HepG2 (cell line): ENCODE measurements around the gene PYGO2. TPM values are rescaled to one million over a fixed set of nuclear protein-coding genes. Genes with fewer than 3 reads are reported as not detected.

Source experiments
- ARID4A ChIP-seq: sonication (generic); formaldehyde crosslinking; IDR thresholded peaks from 2 replicates; pipeline ENCODE4 v1.5.0; 2020; ENCODE audit warnings: mild to moderate bottlenecking, missing genetic modification reagents, borderline replicate concordance
- ATF3 ChIP-seq: sonication (generic); formaldehyde crosslinking; IDR thresholded peaks from 2 replicates; pipeline ENCODE4 v1.4.0; 2020; ENCODE audit warnings: missing genetic modification reagents
- CREM ChIP-seq, 2 experiments: sonication (generic) in 1 of 2; formaldehyde crosslinking in 1 of 2; IDR thresholded peaks; 2 replicates each; pipeline versions ENCODE4 v1.4.0 to v1.6.1; 2016 to 2020; ENCODE audit warnings: antibody characterized with exemption in 1 of 2, mild to moderate bottlenecking in 1 of 2, missing genetic modification reagents in 1 of 2
- DRAP1 ChIP-seq: IDR thresholded peaks from 2 replicates; pipeline ENCODE4 v1.6.1; 2016; ENCODE audit warnings: missing genetic modification reagents, missing compliant biosample characterization
- HIVEP1 ChIP-seq: sonication (generic); formaldehyde crosslinking; IDR thresholded peaks from 2 replicates; pipeline ENCODE4 v1.4.0; 2020; ENCODE audit warnings: mild to moderate bottlenecking, missing genetic modification reagents
- IRF2 ChIP-seq: IDR thresholded peaks from 2 replicates; pipeline ENCODE4 v1.6.1; 2018; ENCODE audit warnings: missing genetic modification reagents, missing compliant biosample characterization
- KAT8 ChIP-seq: IDR thresholded peaks from 2 replicates; pipeline ENCODE4 v1.6.1; 2016; ENCODE audit warnings: missing genetic modification reagents, missing compliant biosample characterization
- MAFF ChIP-seq: IDR thresholded peaks from 2 replicates; pipeline ENCODE4 v1.6.1; 2011; ENCODE audit warnings: low read depth, low read length, improper control_type of control experiment
- MXI1 ChIP-seq: IDR thresholded peaks from 3 replicates; pipeline ENCODE4 v1.6.1; 2012; ENCODE audit warnings: low read depth, low read length, inconsistent platforms, borderline replicate concordance
- PCBP1 ChIP-seq: fragments of 200-400 bp; formaldehyde crosslinking; IDR thresholded peaks from 2 replicates; pipeline ENCODE4 v1.6.1; 2017; ENCODE audit warnings: mild to moderate bottlenecking, low read depth, low read length, borderline replicate concordance
- POLR2A ChIP-seq, 2 experiments: IDR thresholded peaks; 2 replicates each; pipeline ENCODE4 v1.6.1; 2011; ENCODE audit warnings: low read depth in 2 of 2, low read length in 2 of 2, mild to moderate bottlenecking in 1 of 2, moderate library complexity in 1 of 2; ENCODE audit not compliant: insufficient read depth in 1 of 2
- SALL1 ChIP-seq: sonication (generic); formaldehyde crosslinking; IDR thresholded peaks from 2 replicates; pipeline ENCODE4 v1.8.0; 2022; ENCODE audit warnings: mild to moderate bottlenecking, missing genetic modification reagents
- TBX2 ChIP-seq: sonication (generic); formaldehyde crosslinking; IDR thresholded peaks from 2 replicates; pipeline ENCODE4 v1.5.0; 2020; ENCODE audit warnings: missing genetic modification reagents, mild to moderate bottlenecking, borderline replicate concordance
- ZBTB38 ChIP-seq: sonication (generic); formaldehyde crosslinking; IDR thresholded peaks from 2 replicates; pipeline ENCODE4 v1.5.1; 2020; ENCODE audit warnings: mild to moderate bottlenecking, missing genetic modification reagents
- ZFP91 ChIP-seq: sonication (generic); formaldehyde crosslinking; IDR thresholded peaks from 2 replicates; pipeline ENCODE4 v1.9.0; 2022; ENCODE audit warnings: missing genetic modification reagents, mild to moderate bottlenecking, borderline replicate concordance
- ZMYM2 ChIP-seq: sonication (generic); formaldehyde crosslinking; IDR thresholded peaks from 2 replicates; pipeline ENCODE4 v1.8.0; 2022; ENCODE audit warnings: mild to moderate bottlenecking, missing genetic modification reagents
- ZNF24 ChIP-seq: fragments of 450-650 bp; IDR thresholded peaks from 2 replicates; pipeline ENCODE4 v1.6.1; 2017; ENCODE audit warnings: antibody characterized with exemption, mild to moderate bottlenecking
- ZNF281 ChIP-seq: sonication (generic); formaldehyde crosslinking; IDR thresholded peaks from 2 replicates; pipeline ENCODE4 v1.4.0; 2020; ENCODE audit warnings: missing genetic modification reagents, borderline replicate concordance
- ZNF451 ChIP-seq: sonication (generic); formaldehyde crosslinking; IDR thresholded peaks from 2 replicates; pipeline ENCODE4 v1.5.0; 2020; ENCODE audit warnings: mild to moderate bottlenecking, missing genetic modification reagents
- polyA plus RNA-seq, 8 experiments: library from polyadenylated mRNA; depleted of rRNA in 3 of 8; stranded (reverse) in 7 of 8; unstranded in 1 of 8; fragments of >200 nt; fragmentation: Illumina TruSeq in 4 of 8; extraction: Trizol in 4 of 8; gene quantifications; 2 replicates each; pipeline versions ENCODE4 v1.2.1 to v1.2.3, GENCODE V29; 2011 to 2016; ENCODE audit warnings: low read depth in 4 of 8, missing spikeins in 1 of 8, mixed read lengths in 1 of 8; ENCODE audit not compliant: insufficient read depth in 1 of 8
- total RNA-seq, 5 experiments: library from RNA; depleted of rRNA; stranded (reverse); fragments of >200 nt; fragmentation: Illumina TruSeq; extraction: Trizol; gene quantifications; 2 replicates each; pipeline ENCODE4 v1.2.3, GENCODE V29; 2016; ENCODE audit warnings: low read depth in 1 of 5

The PYGO2 gene
- total and polyA plus RNA-seq, 2 of the 13 experiments (the other 11 are each of a cell fraction or from before 2014, with no cell fraction given), result 20.3 to 21.8 TPM

- TF ChIP-seq ZFP91 (CRISPR knock-in tag) (peak; percentile 21; the same call in 1 of the 2 replicates), ATF3 (0 out of 2 replicates have a peak, but pooled peaks have one; percentile 35), ZNF451 (CRISPR knock-in tag) (peak; percentile 21; the same call in 1 of the 2 replicates), CREM (IDR thresholded peaks at IDR 0.05) (peak; percentile 27; the same call in 1 of the 2 replicates), CREM (CRISPR knock-in tag; IDR thresholded peaks at IDR 0.05) (no peak), SALL1 (CRISPR knock-in tag) (peak; percentile 43), KAT8 (0 out of 2 replicates have a peak, but pooled peaks have one; percentile 23), ZBTB38 (CRISPR knock-in tag) (peak; percentile 77; the same call in 1 of the 2 replicates), ZNF281 (CRISPR knock-in tag) (no peak), PCBP1 (0 out of 2 replicates have a peak, but pooled peaks have one; percentile 45), POLR2A (IDR thresholded peaks at IDR 0.05; ENCODE audit: insufficient read depth in 1 of 2, low read depth in 2 of 2, low read length in 2 of 2) (peak; percentile 56 to 94; a peak in 3 of 4 replicates), IRF2 (CRISPR knock-in tag) (0 out of 2 replicates have a peak, but pooled peaks have one; percentile 10), HIVEP1 (CRISPR knock-in tag) (0 out of 2 replicates have a peak, but pooled peaks have one; percentile 45), MAFF (peak; percentile 4; the same call in 1 of the 2 replicates), DRAP1 (CRISPR knock-in tag) (peak; percentile 93), ARID4A (peak; percentile 40; the same call in 1 of the 2 replicates), ZMYM2 (no peak), TBX2 (peak; percentile 48; the same call in 1 of the 2 replicates), ZNF24 (no peak), MXI1 (peak; percentile 72; the same call in 1 of the 3 replicates)
These were observed 9.2 kb upstream of the PYGO2 start, which contains the start of gene SHC1 (continued) for GRCh38 chr1:154970631-154971340.
